Endothelial cell of umbilical vein (primary cell): ENCODE results near the gene HMG20A. TPM values are rescaled to one million over a fixed set of nuclear protein-coding genes. Genes with fewer than 3 reads are reported as not detected.

Experiments
- BruUV-seq: library from RNA; stranded (reverse); fragments of 400-500 nt; replicated peaks from 2 replicates; lab custom pipeline; 2021; lab: Mats Ljungman, UMichigan
- CTCF ChIA-PET: fragments of 300-600, 350-600 bp; sonication (Branson Sonifier 250); formaldehyde crosslinking; loops from one replicate; lab custom pipeline; 2021; ENCODE audit warnings: antibody characterized with exemption, inconsistent platforms; lab: Charles Lee
- POLR2A ChIA-PET: fragments of 300-600, 350-600 bp; sonication (Branson Sonifier 250); formaldehyde crosslinking; loops from one replicate; lab custom pipeline; 2021; ENCODE audit warnings: antibody characterized with exemption, inconsistent platforms; lab: Charles Lee
- DNase-seq: peaks from one replicate; pipeline ENCODE4 v3.0.0-alpha.2; 2011; ENCODE audit warnings: low read depth, low spot score
- FAIRE-seq: peaks from 2 replicates; lab custom pipeline; 2011; peaks lifted over from hg19 to GRCh38; lab: Jason Lieb, UNC
- H2AFZ ChIP-seq: 2 replicates; pipeline ENCODE4 v1.6.0; 2012; ENCODE audit warnings: low read depth, low read length, control low read depth, inconsistent platforms
- H3K27ac ChIP-seq: 2 replicates; pipeline ENCODE4 v1.5.1; 2011; ENCODE audit warnings: low read depth, mild to moderate bottlenecking, control low read depth, low read length, moderate library complexity; ENCODE audit not compliant: insufficient read depth
- H3K27me3 ChIP-seq, 2 experiments: 2 replicates each; pipeline versions ENCODE4 v1.6.0 to v1.6.1; 2011; ENCODE audit warnings: low read length in 2 of 2, mixed read lengths in 1 of 2; ENCODE audit not compliant: control insufficient read depth in 2 of 2, insufficient read depth in 2 of 2
- H3K36me3 ChIP-seq, 2 experiments: 2 replicates in 1 of 2; 3 replicates in 1 of 2; pipeline ENCODE4 v1.5.1; 2011; ENCODE audit warnings: low read length in 2 of 2, mild to moderate bottlenecking in 1 of 2, moderate library complexity in 1 of 2; ENCODE audit not compliant: control insufficient read depth in 2 of 2, insufficient read depth in 2 of 2; ENCODE audit errors: extremely low read depth in 1 of 2
- H3K4me1 ChIP-seq: 3 replicates; pipeline ENCODE4 v1.5.1; 2011; ENCODE audit warnings: mild to moderate bottlenecking, low read length; ENCODE audit not compliant: control insufficient read depth, insufficient read depth; ENCODE audit errors: extremely low read depth
- H3K4me2 ChIP-seq: 2 replicates; pipeline ENCODE4 v1.6.1; 2011; ENCODE audit warnings: low read length, control low read depth, mixed read lengths; ENCODE audit not compliant: insufficient read depth
- H3K4me3 ChIP-seq, 3 experiments: fragments of 200-600 bp in 1 of 3; sonication (generic), shearing (Covaris generic) in 1 of 3; replicated peaks in 1 of 3; 2 replicates each; pipeline ENCODE4 v1.5.1; 2011 to 2016; ENCODE audit warnings: control low read depth in 3 of 3, low read length in 3 of 3, mild to moderate bottlenecking in 2 of 3, inconsistent platforms in 1 of 3, low read depth in 1 of 3, moderate library complexity in 1 of 3; ENCODE audit not compliant: insufficient read depth in 1 of 3
- H3K79me2 ChIP-seq: 2 replicates; pipeline ENCODE4 v1.6.0; 2012; ENCODE audit warnings: low read length, inconsistent platforms; ENCODE audit not compliant: control insufficient read depth, insufficient read depth
- H3K9ac ChIP-seq: replicated peaks from 2 replicates; pipeline ENCODE3; 2011; ENCODE audit warnings: low read length, control low read depth; ENCODE audit not compliant: insufficient read depth; ENCODE audit errors: extremely low read depth
- H3K9me1 ChIP-seq: replicated peaks from 3 replicates; pipeline ENCODE4 v1.6.0; 2011; ENCODE audit warnings: mild to moderate bottlenecking, low read length; ENCODE audit not compliant: control insufficient read depth, insufficient read depth; ENCODE audit errors: extremely low read depth
- H3K9me3 ChIP-seq: replicated peaks from 2 replicates; pipeline ENCODE4 v1.5.1; 2012; ENCODE audit warnings: low read length, inconsistent platforms; ENCODE audit not compliant: control insufficient read depth, insufficient read depth
- H4K20me1 ChIP-seq: replicated peaks from 2 replicates; pipeline ENCODE3; 2011; ENCODE audit warnings: mild to moderate bottlenecking, low read length; ENCODE audit not compliant: control insufficient read depth, insufficient read depth; ENCODE audit errors: extremely low read depth
- EZH2 ChIP-seq: IDR thresholded peaks from 2 replicates; pipeline ENCODE4 v1.6.1; 2012; ENCODE audit warnings: borderline replicate concordance, low read depth, mild to moderate bottlenecking, moderate library complexity, low read length, inconsistent platforms; ENCODE audit not compliant: severe bottlenecking
- FOS ChIP-seq: IDR thresholded peaks from 2 replicates; pipeline ENCODE4 v1.6.1; 2011; ENCODE audit warnings: mild to moderate bottlenecking, low read length, moderate library complexity, borderline replicate concordance; ENCODE audit not compliant: insufficient read depth
- GATA2 ChIP-seq: IDR thresholded peaks from 2 replicates; pipeline ENCODE4 v1.7.0; 2011; ENCODE audit warnings: low read depth, mild to moderate bottlenecking, moderate library complexity, mixed read lengths, low read length; ENCODE audit not compliant: insufficient read length, insufficient read depth
- JUN ChIP-seq: IDR thresholded peaks from 2 replicates; pipeline ENCODE4 v1.6.1; 2011; ENCODE audit warnings: borderline replicate concordance, low read depth; ENCODE audit not compliant: insufficient read length, insufficient read depth
- MYC ChIP-seq: IDR thresholded peaks from one replicate; pipeline ENCODE4 v1.6.1; 2011; ENCODE audit warnings: mild to moderate bottlenecking, low read depth, low read length
- POLR2A ChIP-seq: IDR thresholded peaks from 2 replicates; pipeline ENCODE4 v1.6.1; 2012; ENCODE audit warnings: low read depth, mild to moderate bottlenecking, control low read depth, low read length
- POLR2AphosphoS5 ChIP-seq: IDR thresholded peaks from 2 replicates; pipeline ENCODE4 v1.6.1; 2012; ENCODE audit warnings: low read depth, mild to moderate bottlenecking, control low read depth, low read length, moderate library complexity; ENCODE audit not compliant: insufficient read depth
- dilution Hi-C: fragments of 300-500 bp; cut with MboI; formaldehyde crosslinking; loops from one replicate; pipeline ENCODE4 v1.15.0; 2019; ENCODE audit warnings: low sequenced_read_pairs; ENCODE audit not compliant: extremely low pct_ligation_motif_present
- intact Hi-C: fragments of 100-400 bp; cut with micrococcal nuclease; formaldehyde crosslinking; loops from one replicate; pipeline ENCODE4 v1.10.0; 2022
- polyA plus RNA-seq, 4 experiments: library from polyadenylated mRNA; depleted of rRNA in 3 of 4; stranded (reverse) in 3 of 4; unstranded in 1 of 4; fragments of >200 nt; gene quantifications; 2 replicates each; pipeline versions ENCODE4 v1.2.1 to v1.2.3, GENCODE V29; 2011 to 2012; ENCODE audit warnings: missing spikeins in 1 of 4
- total RNA-seq: library from RNA; stranded (reverse); gene quantifications from 2 replicates; pipeline ENCODE4 v1.2.3, GENCODE V29; 2021
- TF ChIP-seq, protein P1 (sequence below), 2 donors: IDR thresholded peaks; 1 replicate in 1 of 2; 2 replicates in 1 of 2; pipeline ENCODE4 v1.5.1; 2011; ENCODE audit warnings: low read length in 2 of 2, mild to moderate bottlenecking in 2 of 2, moderate library complexity in 2 of 2, control low read depth in 1 of 2, inconsistent platforms in 1 of 2, low read depth in 1 of 2; ENCODE audit not compliant: insufficient read depth in 1 of 2; ENCODE audit errors: extremely low read depth in 1 of 2
- TF ChIP-seq, protein P2 (sequence below): IDR thresholded peaks from 2 replicates; pipeline ENCODE4 v1.6.1; 2011; ENCODE audit not compliant: insufficient read depth, insufficient read length

HMG20A gene
- total and polyA plus RNA-seq, 2 donors (not counting 3 experiments of a cell fraction or from before 2014, with no cell fraction given) = 35.8 to 44.0 TPM

DNA sequence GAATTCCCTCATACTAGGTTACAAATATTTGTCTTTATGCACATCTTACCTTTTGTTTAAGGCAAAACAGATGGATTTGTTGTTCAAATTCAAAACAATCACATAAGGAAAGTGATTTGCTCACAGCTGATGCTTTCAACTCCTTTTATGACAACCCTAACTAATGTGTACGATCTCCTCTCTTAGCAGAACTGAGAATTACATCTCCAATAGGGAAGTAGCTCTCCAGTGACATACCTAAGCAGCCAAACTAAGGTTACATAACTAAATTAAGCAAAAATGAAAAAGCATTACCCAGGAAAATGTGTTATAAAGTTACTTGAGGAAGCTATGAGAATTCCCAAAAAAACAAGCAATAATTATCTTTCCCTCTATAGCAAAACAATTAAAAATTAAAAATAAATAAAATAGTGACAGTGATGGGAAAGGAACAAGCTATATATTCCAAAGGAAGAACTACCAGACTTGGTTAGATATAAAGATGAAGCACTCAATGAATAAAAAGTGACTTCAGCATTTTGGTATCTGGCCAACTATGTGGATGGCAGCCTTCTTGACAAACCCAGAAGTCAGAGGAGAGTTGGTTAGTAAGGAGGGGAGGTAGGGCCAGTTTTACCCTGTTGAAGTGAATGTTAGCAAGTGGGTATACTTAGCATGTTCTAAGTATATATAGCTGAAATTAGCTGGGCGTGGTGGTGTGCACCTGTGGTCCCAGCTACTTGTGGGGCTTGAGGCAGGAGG lies 33.2 kb upstream of the HMG20A start:
- no peak overlapping the region for H3K27ac ChIP-seq
- peaks cover 2% of the 10 kb centered on the region for H3K4me1 ChIP-seq
- H4K20me1 ChIP-seq = peaks cover 24% of the 10 kb centered on the region
- H3K27me3 ChIP-seq = no peaks in the 10 kb centered on the region
- TF ChIP-seq FOS = no peak
- TF ChIP-seq, protein P1, sequence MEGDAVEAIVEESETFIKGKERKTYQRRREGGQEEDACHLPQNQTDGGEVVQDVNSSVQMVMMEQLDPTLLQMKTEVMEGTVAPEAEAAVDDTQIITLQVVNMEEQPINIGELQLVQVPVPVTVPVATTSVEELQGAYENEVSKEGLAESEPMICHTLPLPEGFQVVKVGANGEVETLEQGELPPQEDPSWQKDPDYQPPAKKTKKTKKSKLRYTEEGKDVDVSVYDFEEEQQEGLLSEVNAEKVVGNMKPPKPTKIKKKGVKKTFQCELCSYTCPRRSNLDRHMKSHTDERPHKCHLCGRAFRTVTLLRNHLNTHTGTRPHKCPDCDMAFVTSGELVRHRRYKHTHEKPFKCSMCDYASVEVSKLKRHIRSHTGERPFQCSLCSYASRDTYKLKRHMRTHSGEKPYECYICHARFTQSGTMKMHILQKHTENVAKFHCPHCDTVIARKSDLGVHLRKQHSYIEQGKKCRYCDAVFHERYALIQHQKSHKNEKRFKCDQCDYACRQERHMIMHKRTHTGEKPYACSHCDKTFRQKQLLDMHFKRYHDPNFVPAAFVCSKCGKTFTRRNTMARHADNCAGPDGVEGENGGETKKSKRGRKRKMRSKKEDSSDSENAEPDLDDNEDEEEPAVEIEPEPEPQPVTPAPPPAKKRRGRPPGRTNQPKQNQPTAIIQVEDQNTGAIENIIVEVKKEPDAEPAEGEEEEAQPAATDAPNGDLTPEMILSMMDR (IDR thresholded peaks at IDR 0.05; ENCODE audit: extremely low read depth in 1 of 2, insufficient read depth in 1 of 2, low read depth in 1 of 2, low read length in 2 of 2) = no peak
- TF ChIP-seq POLR2A = no peak
- no peak for TF ChIP-seq JUN
- TF ChIP-seq POLR2AphosphoS5 = no peak
- TF ChIP-seq, protein P2, sequence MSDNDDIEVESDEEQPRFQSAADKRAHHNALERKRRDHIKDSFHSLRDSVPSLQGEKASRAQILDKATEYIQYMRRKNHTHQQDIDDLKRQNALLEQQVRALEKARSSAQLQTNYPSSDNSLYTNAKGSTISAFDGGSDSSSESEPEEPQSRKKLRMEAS = no peak
- no peak for TF ChIP-seq MYC
- no peak for TF ChIP-seq EZH2
- no peak for TF ChIP-seq GATA2
- BruUV-seq = no TSS peak
- H3K9ac ChIP-seq = no peak overlapping the region
- H3K79me2 ChIP-seq = peaks cover 94% of the 10 kb centered on the region
- dilution Hi-C loops = no loop called here
- H3K36me3 ChIP-seq = no peaks in the 10 kb centered on the region
- intact Hi-C loops = no loop called here
- no peaks in the 10 kb centered on the region for H3K9me3 ChIP-seq
- DNase-seq = no peak
- no peak overlapping the region for H3K4me2 ChIP-seq
- H3K9me1 ChIP-seq = peaks cover 3% of the 10 kb centered on the region
- ChIA-PET CTCF (interaction anchor here (0.8 to 0.9 kb wide), 2 partner anchors 22 to 156 kb away, joined by 3 read pairs; no protein-coding TSS in a partner anchor), POLR2A (no interaction called here)
- FAIRE-seq = no peak
- H3K4me3 ChIP-seq = no peak overlapping the region
- no peak overlapping the region for H2AFZ ChIP-seq
